A673 (cell line): ENCODE measurements around the gene KIRREL3.

Experiments
- CTCF ChIP-seq: fragments of 300-800, 200-600 bp; sonication (generic); conservative IDR thresholded peaks from 2 replicates; pipeline ENCODE4 v1.5.1; 2017; ENCODE audit warnings: low read depth, mild to moderate bottlenecking, antibody characterized with exemption, low read length, moderate library complexity, mixed read lengths
- EZH2 ChIP-seq: fragments of 200-600 bp; sonication (generic); IDR thresholded peaks from 2 replicates; pipeline ENCODE4 v1.6.1; 2017; ENCODE audit warnings: borderline replicate concordance, low read depth, mild to moderate bottlenecking, mixed read lengths, antibody characterized with exemption, low read length; ENCODE audit not compliant: poor library complexity, severe bottlenecking

- TF ChIP-seq CTCF (no peak), EZH2 (no peak)
Measured at GRCh38 chr11:126599217-126599897, 401.2 kb downstream of the KIRREL3 start.
